ENCODE data around the gene PCSK2.

- no peak for TF ChIP-seq CTCF (IDR thresholded peaks at IDR 0.05 in 8 of 11, conservative IDR thresholded peaks at IDR 0.05 in 3 of 11)
- TF ChIP-seq POLR2A (IDR thresholded peaks at IDR 0.05) = no peak
Measured at GRCh38 chr20:17385798-17386197, 159.0 kb downstream of the PCSK2 start.

All from spleen (tissue), 7 donors.